ENCODE measurements around the gene C11orf91. TPM values are rescaled to one million over a fixed set of nuclear protein-coding genes. Genes with fewer than 3 reads are reported as not detected.

C11orf91 gene
- total and polyA plus RNA-seq, 2 of the 8 experiments (the other 6 are each of a cell fraction or from before 2014, with no cell fraction given), result not detected

DNA sequence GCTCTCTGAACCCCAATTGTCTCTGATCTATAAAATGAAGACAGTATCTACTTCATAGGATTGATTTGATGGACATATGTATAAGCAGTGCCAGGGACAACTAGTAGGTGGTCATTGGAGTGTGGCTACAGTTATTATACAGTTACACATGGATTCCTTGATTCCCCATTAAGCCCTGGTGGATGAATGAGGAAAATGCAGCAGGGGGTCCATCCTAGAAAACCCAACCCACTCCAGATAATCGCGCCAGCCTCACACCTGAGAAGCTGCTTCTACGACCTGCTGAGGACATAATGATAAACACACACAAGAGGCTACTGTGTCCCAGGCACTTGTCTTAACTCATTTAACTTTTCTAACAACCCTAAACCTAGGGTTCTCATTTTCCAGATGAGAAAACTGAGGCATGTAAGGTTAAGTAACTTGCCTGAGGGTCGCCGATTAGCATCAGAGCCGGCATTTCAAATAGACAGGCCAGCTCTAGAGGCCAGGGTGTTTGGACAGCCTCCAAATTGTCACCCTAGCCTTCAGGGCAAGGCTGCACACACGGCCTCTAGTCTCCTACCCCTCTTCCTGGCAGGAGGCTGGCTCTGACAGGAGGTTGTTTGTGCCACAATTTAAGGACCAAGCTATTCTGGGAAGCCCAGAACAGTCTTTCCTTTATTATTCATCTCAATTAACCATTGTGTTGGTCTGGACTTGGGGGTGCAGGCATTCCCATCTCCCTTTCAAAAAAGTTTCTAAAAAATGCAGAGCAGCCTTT is 3.8 kb upstream of the C11orf91 start:
- no peak overlapping the region for H3K23ac ChIP-seq (ENCODE audit: insufficient read length)
- H3K18ac ChIP-seq (ENCODE audit: extremely low read depth, low read length), result no peak overlapping the region
- peaks cover under 1 to 7% (median 4%) of the 10 kb centered on the region in 4 experiments; a peak in 6 of 8 replicates for H3K36me3 ChIP-seq (ENCODE audit: control insufficient read depth in 2 of 4, insufficient read depth in 4 of 4, low read length in 3 of 4)
- 83% methylated on average over 7 of the region's 7 CpGs; no CpG with 5 or more reads in 1 of the 2 experiments for WGBS, 2 experiments (ENCODE audit: extremely low coverage in 1 of 2, insufficient coverage in 1 of 2, insufficient read length in 1 of 2, insufficient replicate concordance in 2 of 2, low coverage in 1 of 2, low lambda C conversion rate in 2 of 2, missing lambda C conversion rate in 1 of 2)
- no peak overlapping the region for H2BK120ac ChIP-seq (replicated peaks; ENCODE audit: low read depth, low read length)
- peaks cover 0 to under 1% of the 10 kb centered on the region in 2 experiments for H4K20me1 ChIP-seq (replicated peaks in 1 of 2; ENCODE audit: control insufficient read depth in 1 of 2, insufficient read depth in 2 of 2, low read length in 2 of 2)
- H2BK5ac ChIP-seq (ENCODE audit: low read depth, low read length), result no peak overlapping the region
- H2BK12ac ChIP-seq (ENCODE audit: low read depth, low read length), result no peak overlapping the region
- no peak overlapping the region for H2AFZ ChIP-seq (ENCODE audit: low read length)
- no peak overlapping the region for H3K4me3 ChIP-seq (ENCODE audit: extremely low read depth in 1 of 4, insufficient read depth in 2 of 4, low read depth in 3 of 4, low read length in 4 of 4)
- H4K5ac ChIP-seq (ENCODE audit: insufficient read length, low read depth, low read length), result no peak overlapping the region
- no peak overlapping the region for H3K14ac ChIP-seq (ENCODE audit: insufficient read length)
- no peak for DNase-seq (ENCODE audit: low read depth in 1 of 2, low spot score in 2 of 2)
- H3K9ac ChIP-seq (replicated peaks in 1 of 4; ENCODE audit: extremely low read depth in 1 of 4, low read depth in 3 of 4, low read length in 3 of 4), result no peak overlapping the region
- H3K4me1 ChIP-seq (replicated peaks in 1 of 4; ENCODE audit: control insufficient read depth in 3 of 4, insufficient read depth in 4 of 4, low read length in 3 of 4), result peaks cover 0 to 7% (median 4%) of the 10 kb centered on the region in 4 experiments; a peak in 6 of 7 replicates
- H2BK20ac ChIP-seq (ENCODE audit: low read length), result no peak overlapping the region
- H3K9me3 ChIP-seq (ENCODE audit: insufficient read depth in 2 of 2, low read depth in 1 of 2, low read length in 1 of 2), result no peaks in the 10 kb centered on the region
- POLR2A ChIA-PET (ENCODE audit: partially characterized antibody), result interaction anchor here (1.2 kb wide), 1 partner anchor 20 kb away, joined by 4 read pairs; no protein-coding TSS in a partner anchor
- CTCF ChIA-PET (ENCODE audit: partially characterized antibody), result interaction anchor here (0.7 to 2.3 kb wide), 5 partner anchors 9 to 277 kb away, joined by 3 to 7 read pairs (median 3); no protein-coding TSS in a partner anchor
- no peak overlapping the region for H2BK15ac ChIP-seq (ENCODE audit: low read length)
- no peaks in the 10 kb centered on the region for H3K79me2 ChIP-seq (ENCODE audit: control insufficient read depth in 1 of 2, insufficient read depth in 2 of 2, low read length in 2 of 2)
- H3K56ac ChIP-seq (replicated peaks; ENCODE audit: insufficient read length, low read depth, low read length), result no peak overlapping the region
- no peak overlapping the region for H4K91ac ChIP-seq (replicated peaks; ENCODE audit: insufficient read length, low read length)
- no peak for FAIRE-seq
- no peak overlapping the region for H3K4me2 ChIP-seq (ENCODE audit: insufficient read depth in 1 of 2, low read depth in 2 of 2, low read length in 2 of 2)
- H3K4ac ChIP-seq (replicated peaks; ENCODE audit: insufficient read length, low read depth, low read length), result no peak overlapping the region
- TF ChIP-seq CREB1 (IDR thresholded peaks at IDR 0.05) (no peak), CBX8 (IDR thresholded peaks at IDR 0.05; ENCODE audit: borderline replicate concordance, low read depth, low read length) (no peak)
- no peaks in the 10 kb centered on the region for H3K79me1 ChIP-seq (ENCODE audit: low read depth, low read length)
- H4K8ac ChIP-seq (ENCODE audit: extremely low read depth, insufficient read depth, low read length), result no peak overlapping the region
- no peak overlapping the region for H3K27ac ChIP-seq (ENCODE audit: low read depth, low read length)
- peaks cover 7% of the 10 kb centered on the region; the same call in 1 of the 2 replicates for H3K23me2 ChIP-seq (ENCODE audit: low read depth, low read length)
- H2AK5ac ChIP-seq (ENCODE audit: low read depth, low read length), result no peak overlapping the region
- peaks cover 0 to 7% (median 1%) of the 10 kb centered on the region in 4 experiments; a peak in 4 of 7 replicates for H3K27me3 ChIP-seq (replicated peaks in 1 of 4; ENCODE audit: control insufficient read depth in 3 of 4, extremely low read depth in 1 of 4, insufficient read depth in 3 of 4, low read length in 3 of 4)

All from H1 (cell line).